GM19463 (cell line): ENCODE data around the gene TMEM115.
"Not testable (repeated sequence)": the region's sequence is repeated elsewhere in the genome, so short reads cannot be mapped to it uniquely, and the experiment has no call there.

Source experiments
- ATAC-seq: cut with Tn5 transposase; IDR thresholded peaks from one replicate; pipeline ENCODE4 v1.9.1; 2021; ENCODE audit warnings: mild to moderate bottlenecking, moderate library complexity; ENCODE audit not compliant: unreplicated experiment

Gene TMEM115

DNA sequence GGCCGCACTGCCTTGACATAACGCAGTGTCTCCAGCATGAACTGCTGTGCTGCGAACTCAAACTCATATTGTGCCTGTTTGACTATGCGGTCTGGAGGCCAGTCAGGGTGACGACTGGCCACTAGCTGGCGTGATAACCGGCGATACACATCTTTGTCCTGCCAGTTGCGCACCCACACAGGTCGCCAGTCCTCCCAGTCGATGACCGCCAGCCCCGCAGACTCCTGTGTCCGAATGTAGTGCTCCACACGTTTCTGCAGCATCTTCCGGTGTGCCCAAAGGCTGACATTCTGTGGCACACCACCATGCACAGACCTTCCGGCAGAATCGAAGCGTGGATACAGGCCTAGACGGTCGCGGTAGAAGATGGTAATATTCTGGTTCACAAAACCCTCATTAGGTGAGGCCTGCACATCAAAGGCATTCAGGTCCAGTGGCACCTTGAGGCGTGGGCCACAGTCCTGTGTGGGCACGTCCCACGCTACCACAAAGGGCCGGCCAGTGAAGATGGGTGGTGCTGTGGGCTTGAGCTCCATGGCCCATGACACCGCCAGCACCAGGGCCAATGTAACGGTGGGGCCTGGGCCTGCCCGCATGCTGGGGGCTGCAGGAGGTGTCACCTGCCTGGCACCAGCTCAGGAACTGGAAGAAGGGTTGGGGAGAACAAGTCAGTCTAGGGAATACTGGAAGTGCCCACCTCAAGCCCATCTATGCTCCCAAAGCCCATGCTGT, 39.3 kb downstream of the TMEM115 start:
- no peak for ATAC-seq

DNA sequence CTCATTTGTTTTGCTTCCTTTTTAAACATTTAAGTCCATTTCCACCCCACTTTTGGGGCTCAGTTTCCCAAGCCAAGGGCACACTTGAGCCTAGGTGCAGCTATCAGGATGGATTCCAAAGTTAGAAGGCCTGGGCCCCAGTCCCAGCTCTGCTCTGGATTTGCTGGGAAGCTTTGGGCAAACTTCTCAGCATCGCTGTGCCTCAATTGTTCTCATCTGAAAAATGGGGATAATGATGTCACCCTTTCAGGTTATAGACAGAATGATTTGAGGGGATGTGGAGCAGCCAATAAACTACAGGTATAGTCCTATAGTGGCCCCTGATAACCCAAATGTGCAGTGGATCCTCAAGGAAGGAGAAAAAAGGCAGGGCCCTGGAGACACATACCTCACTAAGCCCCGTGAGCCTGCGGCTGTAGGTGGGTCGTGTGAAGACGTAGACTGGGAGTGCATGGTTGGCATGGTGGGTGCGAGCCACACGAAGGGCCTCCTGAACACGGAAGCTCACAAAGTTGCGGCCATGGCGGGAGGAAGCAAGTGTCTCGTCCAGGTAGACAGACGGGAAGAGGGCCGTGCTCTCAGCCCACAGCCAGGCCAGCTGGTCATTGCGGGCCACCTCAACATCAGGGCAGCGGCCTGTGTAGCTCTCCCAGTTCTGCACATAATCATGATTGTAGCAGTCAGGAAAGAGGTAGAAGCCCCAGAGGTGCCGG, 40.0 kb downstream of the TMEM115 start:
- ATAC-seq = no peak

DNA sequence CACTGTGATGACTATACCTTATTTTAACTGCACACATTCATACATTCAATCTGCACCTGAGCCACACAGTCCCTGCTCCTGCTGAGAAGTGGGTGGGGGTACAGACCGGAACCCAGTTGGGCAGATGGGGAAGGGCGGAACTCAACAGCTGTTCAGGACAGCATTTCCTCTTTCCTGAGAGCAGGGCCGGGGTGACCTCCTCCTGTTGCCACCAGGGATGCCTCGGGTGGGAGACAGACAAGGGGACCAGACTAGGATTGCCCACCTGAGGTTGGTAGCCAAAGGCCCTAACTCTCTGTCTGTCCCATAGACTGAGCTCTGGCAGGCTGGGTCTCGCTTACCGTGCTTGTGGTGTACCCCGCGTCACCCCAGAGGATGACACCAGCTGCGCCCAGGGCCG, 40.7 kb downstream of the TMEM115 start:
- ATAC-seq = no peak

DNA sequence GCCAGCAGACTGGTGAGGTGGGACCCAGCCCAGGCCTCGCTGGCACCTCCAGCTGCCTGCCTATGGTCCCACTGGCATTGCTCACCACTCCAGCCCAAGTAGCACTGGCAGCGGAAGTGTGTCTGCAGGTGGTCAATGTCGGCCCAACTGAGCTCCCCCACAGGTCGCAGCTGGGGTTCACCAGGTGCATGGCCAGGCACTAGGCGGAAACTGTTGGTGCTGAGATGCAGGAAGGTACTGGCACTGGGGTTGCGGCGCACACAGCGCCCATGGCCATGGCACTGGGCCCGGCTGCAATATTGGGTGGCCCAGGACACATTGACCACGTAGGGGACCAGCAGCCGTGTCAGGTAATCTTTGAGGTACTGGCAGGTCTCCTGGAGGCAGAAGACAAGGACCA, 41.2 kb downstream of the TMEM115 start:
- no peak for ATAC-seq

DNA sequence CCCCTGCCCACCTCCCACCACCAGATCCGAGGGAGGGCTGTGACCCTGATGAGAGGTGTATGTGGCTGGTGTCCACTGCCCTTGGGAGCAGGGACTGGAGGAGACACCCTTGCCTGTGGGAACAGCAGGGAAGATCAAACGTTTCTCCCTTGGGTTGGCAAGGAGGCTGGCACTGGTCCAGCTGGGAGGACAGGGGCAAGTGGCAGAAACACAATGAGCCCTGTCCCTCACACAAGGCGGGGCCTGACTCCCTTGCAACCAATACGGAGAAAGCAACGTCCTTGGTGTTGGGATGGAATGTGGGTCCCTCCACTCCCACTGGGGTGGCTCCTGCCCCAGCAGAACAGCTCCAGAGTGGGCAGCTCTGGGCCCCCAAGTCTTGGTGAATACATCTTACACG, 42.0 kb downstream of the TMEM115 start:
- ATAC-seq = no peak

DNA sequence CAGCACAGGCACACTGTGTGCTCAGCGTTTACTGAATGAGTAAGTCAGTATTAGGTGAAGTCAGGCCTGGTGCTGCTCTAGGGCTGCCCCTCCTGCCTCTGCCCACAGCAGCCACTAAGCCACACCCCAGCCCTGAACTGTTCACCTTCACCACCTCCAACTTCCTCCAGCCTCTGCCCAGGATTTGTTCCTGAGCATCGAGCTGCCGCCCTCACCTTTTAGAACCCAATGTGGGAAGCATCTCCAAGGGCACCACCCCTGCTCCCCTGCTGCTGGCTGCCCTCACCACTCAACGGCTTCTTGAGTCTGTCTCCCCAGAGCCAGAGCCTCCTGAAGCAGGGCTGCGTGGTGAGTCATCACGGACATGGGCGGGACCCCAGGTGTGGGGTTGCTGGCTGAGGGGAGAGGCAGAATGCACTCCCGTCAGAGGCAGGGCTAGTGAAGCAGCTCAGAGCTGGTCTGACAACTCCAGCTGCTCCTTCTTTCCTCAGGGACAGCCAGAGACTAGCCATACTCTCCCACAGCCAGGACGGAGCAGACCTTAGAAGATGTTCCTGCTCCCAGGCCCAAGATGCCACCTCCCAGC, 42.6 kb downstream of the TMEM115 start:
- no peak for ATAC-seq

DNA sequence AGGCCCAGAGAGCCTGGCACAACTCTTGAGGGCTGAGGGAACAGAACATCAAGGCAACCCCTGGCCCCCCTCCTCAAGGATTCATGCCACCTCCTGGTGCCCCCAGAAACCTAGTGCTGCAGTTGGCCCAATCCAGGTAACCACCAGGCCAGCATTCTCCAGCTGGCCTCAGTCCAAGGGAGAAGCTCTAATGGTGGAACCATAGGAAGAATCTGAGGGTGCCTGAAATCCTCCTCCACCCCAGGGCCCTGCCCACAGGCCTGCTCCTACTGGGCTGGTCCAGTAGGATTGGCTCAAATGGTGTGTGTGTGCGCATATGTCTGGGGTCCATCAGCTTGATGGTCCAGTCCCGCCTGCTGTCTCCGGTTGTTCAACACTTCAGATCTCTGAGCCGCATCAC, 44.5 kb downstream of the TMEM115 start:
- no peak for ATAC-seq

DNA sequence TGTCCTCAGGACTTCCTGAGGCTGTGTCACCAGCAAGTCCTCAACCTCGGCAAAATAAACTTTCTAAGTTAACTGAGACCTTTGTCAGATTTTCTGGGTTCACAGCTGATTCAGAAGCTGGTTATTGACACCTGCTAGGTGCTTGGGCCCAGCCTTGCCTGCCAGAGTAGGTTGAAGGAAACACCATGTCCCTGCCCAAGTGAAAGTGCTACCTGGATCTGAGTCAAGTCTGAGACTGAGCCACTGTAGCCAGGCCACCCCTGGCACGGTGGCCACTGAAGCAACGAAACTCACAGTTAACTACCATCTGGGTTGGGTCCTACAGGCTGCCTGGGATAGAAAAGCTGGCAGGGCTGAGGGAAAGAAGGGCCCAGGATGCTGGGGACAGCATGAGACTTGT, 45.0 kb downstream of the TMEM115 start:
- no peak for ATAC-seq

DNA sequence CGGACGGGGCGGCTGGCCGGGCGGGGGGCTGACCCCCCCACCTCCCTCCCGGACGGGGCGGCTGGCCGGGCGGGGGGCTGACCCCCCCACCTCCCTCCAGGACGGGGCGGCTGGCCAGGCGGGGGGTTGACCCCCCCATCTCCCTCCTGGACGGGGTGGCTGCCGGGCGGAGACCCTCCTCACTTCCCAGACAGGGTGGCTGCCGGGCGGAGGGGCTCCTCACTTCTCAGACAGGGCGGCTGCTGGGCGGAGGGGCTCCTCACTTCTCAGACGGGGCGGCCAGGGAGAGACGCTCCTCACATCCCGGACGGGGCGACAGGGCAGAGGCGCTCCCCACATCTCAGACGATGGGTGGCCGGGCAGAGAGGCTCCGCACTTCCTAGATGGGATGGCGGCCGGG, 47.3 kb downstream of the TMEM115 start:
- not testable (repeated sequence) for ATAC-seq
